Measurements from ENCODE around the gene LIG4.

The LIG4 gene

GRCh38 chr13:108214441-108215271 is 680 bp downstream of the LIG4 start:
- H3K36me3 ChIP-seq (ENCODE audit: control insufficient read depth in 4 of 4, insufficient read depth in 4 of 4, low read length in 3 of 4) = peaks cover 2 to 14% (median 9%) of the 10 kb centered on the region in 4 experiments
- H3K27ac ChIP-seq (ENCODE audit: insufficient read depth in 1 of 2, low read depth in 1 of 2, low read length in 2 of 2, poor library complexity in 1 of 2, severe bottlenecking in 2 of 2) = no peak overlapping the region
- WGBS (ENCODE audit: insufficient coverage) = 80% methylated on average over 9 of the region's 41 CpGs
- POLR2A ChIA-PET = no interaction called here
- peak overlapping the region in 6 of 7 experiments; percentile 38 to 84 (median 46) for H3K4me3 ChIP-seq (ENCODE audit: control insufficient read depth in 1 of 7, extremely low read depth in 1 of 7, insufficient read depth in 4 of 7, low read depth in 2 of 7, low read length in 6 of 7)
- peaks cover 23 to 61% (median 41%) of the 10 kb centered on the region in 4 experiments for H3K4me1 ChIP-seq (ENCODE audit: control extremely low read depth in 1 of 4, control insufficient read depth in 4 of 4, insufficient read depth in 4 of 4, low read length in 3 of 4)
- CTCF ChIA-PET = interaction anchor here (0.6 to 3.8 kb wide), 2 partner anchors 17 to 37 kb away, joined by 4 to 21 read pairs; no protein-coding TSS in a partner anchor
- no peaks in the 10 kb centered on the region for H3K27me3 ChIP-seq (replicated peaks in 2 of 5; ENCODE audit: control insufficient read depth in 4 of 5, insufficient read depth in 5 of 5, low read length in 4 of 5)
- no peak for DNase-seq
- no peaks in the 10 kb centered on the region for H3K9me3 ChIP-seq (ENCODE audit: control extremely low read depth in 1 of 5, control insufficient read depth in 4 of 5, insufficient read depth in 2 of 5, low read depth in 1 of 5, low read length in 4 of 5)

- CTCF ChIA-PET = interaction anchor here (1.4 to 3.8 kb wide), 3 partner anchors 10 to 109 kb away, joined by 3 to 21 read pairs (median 4); no protein-coding TSS in a partner anchor
Measured at GRCh38 chr13:108213946-108214345, 1.4 kb downstream of the LIG4 start.

GRCh38 chr13:108212886-108213285 is 2.5 kb downstream of the LIG4 start:
- Histone ChIP-seq H3K36me3 (ENCODE audit: control insufficient read depth in 4 of 4, insufficient read depth in 4 of 4, low read length in 3 of 4) (peaks cover 2 to 21% (median 9%) of the 10 kb centered on the region in 4 experiments), H3K27me3 (replicated peaks in 2 of 5; ENCODE audit: control insufficient read depth in 4 of 5, insufficient read depth in 5 of 5, low read length in 4 of 5) (no peaks in the 10 kb centered on the region), H3K4me3 (ENCODE audit: control insufficient read depth in 1 of 7, extremely low read depth in 1 of 7, insufficient read depth in 4 of 7, low read depth in 2 of 7, low read length in 6 of 7) (peak overlapping the region in 3 of 7 experiments; percentile 22 to 59 (median 28)), H3K27ac (ENCODE audit: insufficient read depth in 1 of 2, low read depth in 1 of 2, low read length in 2 of 2, poor library complexity in 1 of 2, severe bottlenecking in 2 of 2) (peak overlapping the region in 1 of 2 experiments; percentile 35), H3K4me1 (ENCODE audit: control extremely low read depth in 1 of 4, control insufficient read depth in 4 of 4, insufficient read depth in 4 of 4, low read length in 3 of 4) (peaks cover 21 to 52% (median 35%) of the 10 kb centered on the region in 4 experiments), H3K9me3 (ENCODE audit: control extremely low read depth in 1 of 5, control insufficient read depth in 4 of 5, insufficient read depth in 2 of 5, low read depth in 1 of 5, low read length in 4 of 5) (no peaks in the 10 kb centered on the region)
- peak; percentile 22 to 79 (median 57) for DNase-seq
- POLR2A ChIA-PET = interaction anchor here (1.1 kb wide), 1 partner anchor 34 kb away, joined by 3 read pairs; no protein-coding TSS in a partner anchor
- CTCF ChIA-PET = interaction anchor here (1.4 to 3.8 kb wide), 3 partner anchors 11 to 110 kb away, joined by 3 to 21 read pairs (median 4); no protein-coding TSS in a partner anchor
- 0% methylated on average over 2 of the region's 4 CpGs for WGBS (ENCODE audit: insufficient coverage)

More at GRCh38 chr13:108213946-108214345, 1.4 kb downstream of the LIG4 start:
- WGBS (ENCODE audit: insufficient coverage) = 94% methylated on average over 3 of the region's 5 CpGs
- no peaks in the 10 kb centered on the region for H3K9me3 ChIP-seq (ENCODE audit: control extremely low read depth in 1 of 5, control insufficient read depth in 4 of 5, insufficient read depth in 2 of 5, low read depth in 1 of 5, low read length in 4 of 5)
- peak overlapping the region in 4 of 7 experiments; percentile 35 to 84 (median 44) for H3K4me3 ChIP-seq (ENCODE audit: control insufficient read depth in 1 of 7, extremely low read depth in 1 of 7, insufficient read depth in 4 of 7, low read depth in 2 of 7, low read length in 6 of 7)
- H3K27me3 ChIP-seq (replicated peaks in 2 of 5; ENCODE audit: control insufficient read depth in 4 of 5, insufficient read depth in 5 of 5, low read length in 4 of 5) = no peaks in the 10 kb centered on the region
- peaks cover 21 to 53% (median 35%) of the 10 kb centered on the region in 4 experiments for H3K4me1 ChIP-seq (ENCODE audit: control extremely low read depth in 1 of 4, control insufficient read depth in 4 of 4, insufficient read depth in 4 of 4, low read length in 3 of 4)
- POLR2A ChIA-PET = no interaction called here
- H3K36me3 ChIP-seq (ENCODE audit: control insufficient read depth in 4 of 4, insufficient read depth in 4 of 4, low read length in 3 of 4) = peaks cover 2 to 20% (median 9%) of the 10 kb centered on the region in 4 experiments
- no peak overlapping the region for H3K27ac ChIP-seq (ENCODE audit: insufficient read depth in 1 of 2, low read depth in 1 of 2, low read length in 2 of 2, poor library complexity in 1 of 2, severe bottlenecking in 2 of 2)
- DNase-seq = no peak

- no peak for DNase-seq
- H3K9me3 ChIP-seq (ENCODE audit: control extremely low read depth in 1 of 5, control insufficient read depth in 4 of 5, insufficient read depth in 2 of 5, low read depth in 1 of 5, low read length in 4 of 5) = peaks cover 0 to 1% (median 0%) of the 10 kb centered on the region in 5 experiments
- H3K36me3 ChIP-seq (ENCODE audit: control insufficient read depth in 4 of 4, insufficient read depth in 4 of 4, low read length in 3 of 4) = peaks cover 2 to 21% (median 9%) of the 10 kb centered on the region in 4 experiments
- ChIA-PET CTCF (no interaction called here), POLR2A (no interaction called here)
- H3K27me3 ChIP-seq (replicated peaks in 2 of 5; ENCODE audit: control insufficient read depth in 4 of 5, insufficient read depth in 5 of 5, low read length in 4 of 5) = no peaks in the 10 kb centered on the region
- WGBS (ENCODE audit: insufficient coverage) = 100% methylated on average over 1 of the region's 2 CpGs
- no peak overlapping the region for H3K27ac ChIP-seq (ENCODE audit: insufficient read depth in 1 of 2, low read depth in 1 of 2, low read length in 2 of 2, poor library complexity in 1 of 2, severe bottlenecking in 2 of 2)
- H3K4me1 ChIP-seq (ENCODE audit: control extremely low read depth in 1 of 4, control insufficient read depth in 4 of 4, insufficient read depth in 4 of 4, low read length in 3 of 4) = peaks cover 12 to 30% (median 19%) of the 10 kb centered on the region in 4 experiments
- H3K4me3 ChIP-seq (ENCODE audit: control insufficient read depth in 1 of 7, extremely low read depth in 1 of 7, insufficient read depth in 4 of 7, low read depth in 2 of 7, low read length in 6 of 7) = no peak overlapping the region
Measured at GRCh38 chr13:108210551-108210950, 4.8 kb downstream of the LIG4 start.

GRCh38 chr13:108200781-108201398 is 14.4 kb downstream of the LIG4 start:
- Histone ChIP-seq H3K27me3 (replicated peaks in 2 of 5; ENCODE audit: control insufficient read depth in 4 of 5, insufficient read depth in 5 of 5, low read length in 4 of 5) (peaks cover 0 to 3% (median 0%) of the 10 kb centered on the region in 5 experiments), H3K4me3 (ENCODE audit: control insufficient read depth in 1 of 7, extremely low read depth in 1 of 7, insufficient read depth in 4 of 7, low read depth in 2 of 7, low read length in 6 of 7) (no peak overlapping the region), H3K27ac (ENCODE audit: insufficient read depth in 1 of 2, low read depth in 1 of 2, low read length in 2 of 2, poor library complexity in 1 of 2, severe bottlenecking in 2 of 2) (no peak overlapping the region), H3K36me3 (ENCODE audit: control insufficient read depth in 4 of 4, insufficient read depth in 4 of 4, low read length in 3 of 4) (no peaks in the 10 kb centered on the region), H3K9me3 (ENCODE audit: control extremely low read depth in 1 of 5, control insufficient read depth in 4 of 5, insufficient read depth in 2 of 5, low read depth in 1 of 5, low read length in 4 of 5) (peaks cover 0 to 3% (median 2%) of the 10 kb centered on the region in 5 experiments), H3K4me1 (ENCODE audit: control extremely low read depth in 1 of 4, control insufficient read depth in 4 of 4, insufficient read depth in 4 of 4, low read length in 3 of 4) (no peaks in the 10 kb centered on the region)
- DNase-seq = no peak
- ChIA-PET CTCF (no interaction called here), POLR2A (no interaction called here)
- WGBS (ENCODE audit: insufficient coverage) = no CpG with 5 or more reads among the region's 1 CpG

- no peak for DNase-seq
- H3K36me3 ChIP-seq (ENCODE audit: control insufficient read depth in 4 of 4, insufficient read depth in 4 of 4, low read length in 3 of 4) = no peaks in the 10 kb centered on the region
- H3K27ac ChIP-seq (ENCODE audit: insufficient read depth in 1 of 2, low read depth in 1 of 2, low read length in 2 of 2, poor library complexity in 1 of 2, severe bottlenecking in 2 of 2) = no peak overlapping the region
- POLR2A ChIA-PET = no interaction called here
- peaks cover 0 to 21% (median 17%) of the 10 kb centered on the region in 5 experiments for H3K9me3 ChIP-seq (ENCODE audit: control extremely low read depth in 1 of 5, control insufficient read depth in 4 of 5, insufficient read depth in 2 of 5, low read depth in 1 of 5, low read length in 4 of 5)
- CTCF ChIA-PET = no interaction called here
- peaks cover 0 to 3% (median 0%) of the 10 kb centered on the region in 5 experiments for H3K27me3 ChIP-seq (replicated peaks in 2 of 5; ENCODE audit: control insufficient read depth in 4 of 5, insufficient read depth in 5 of 5, low read length in 4 of 5)
- no peak overlapping the region for H3K4me3 ChIP-seq (ENCODE audit: control insufficient read depth in 1 of 7, extremely low read depth in 1 of 7, insufficient read depth in 4 of 7, low read depth in 2 of 7, low read length in 6 of 7)
- 93% methylated on average over 5 of the region's 5 CpGs for WGBS (ENCODE audit: insufficient coverage)
- H3K4me1 ChIP-seq (ENCODE audit: control extremely low read depth in 1 of 4, control insufficient read depth in 4 of 4, insufficient read depth in 4 of 4, low read length in 3 of 4) = no peaks in the 10 kb centered on the region
Measured at GRCh38 chr13:108195861-108196260, 19.5 kb downstream of the LIG4 start.

All from common myeloid progenitor, CD34-positive (primary cell).